Panc1 (cell line): ENCODE data around the gene HOPX. TPM values are rescaled to one million over a fixed set of nuclear protein-coding genes. Genes with fewer than 3 reads are reported as not detected.

ENCODE experiments used
- ATAC-seq: fragments of 200-7000 bp; cut with Tn5 transposase; 2 replicates; pipeline ENCODE4 v1.9.1; 2020; ENCODE audit warnings: mild to moderate bottlenecking, moderate library complexity
- BruUV-seq: library from RNA; stranded (reverse); fragments of 400-500 nt; replicated peaks from 2 replicates; lab custom pipeline; 2021; lab: Mats Ljungman, UMichigan
- CTCF ChIA-PET: fragments of 300-600 bp; sonication (Branson Sonifier 250); formaldehyde crosslinking; loops from one replicate; lab custom pipeline; 2022; ENCODE audit warnings: antibody characterized with exemption; lab: Charles Lee
- POLR2A ChIA-PET: fragments of 300-600 bp; sonication (Branson Sonifier 250); formaldehyde crosslinking; loops from one replicate; lab custom pipeline; 2022; ENCODE audit warnings: antibody characterized with exemption; lab: Charles Lee
- DNase-seq: peaks from one replicate; pipeline ENCODE4 v3.0.0-alpha.2; 2010; ENCODE audit warnings: low read depth, low spot score
- H3K27ac ChIP-seq: 2 replicates; pipeline ENCODE4 v1.5.1; 2011; ENCODE audit warnings: mild to moderate bottlenecking, low read length, inconsistent platforms
- H3K27me3 ChIP-seq: fragments of 200-500 bp; sonication (Bioruptor generic); 2 replicates; pipeline ENCODE4 v1.6.0; 2014; ENCODE audit warnings: low read length, inconsistent platforms; ENCODE audit not compliant: control insufficient read depth, insufficient read depth
- H3K36me3 ChIP-seq: fragments of 200-500 bp; sonication (Bioruptor generic); 2 replicates; pipeline ENCODE4 v1.5.1; 2014; ENCODE audit warnings: inconsistent platforms, mild to moderate bottlenecking, low read length, moderate library complexity; ENCODE audit not compliant: control insufficient read depth, insufficient read depth
- H3K4me1 ChIP-seq: 2 replicates; pipeline ENCODE4 v1.5.1; 2011; ENCODE audit warnings: inconsistent platforms, mild to moderate bottlenecking, low read length, moderate library complexity; ENCODE audit not compliant: control insufficient read depth, insufficient read depth
- H3K4me3 ChIP-seq, 2 experiments: 2 replicates each; pipeline ENCODE4 v1.5.1; 2011 to 2012; ENCODE audit warnings: low read depth in 2 of 2, low read length in 2 of 2, mild to moderate bottlenecking in 2 of 2, inconsistent platforms in 1 of 2, moderate library complexity in 1 of 2
- H3K9me3 ChIP-seq: fragments of 200-500 bp; sonication (Bioruptor generic); 2 replicates; pipeline ENCODE4 v1.5.1; 2014; ENCODE audit warnings: low read depth, mild to moderate bottlenecking, inconsistent platforms, low read length, moderate library complexity; ENCODE audit not compliant: control insufficient read depth, insufficient read depth
- CTCF ChIP-seq: fragments of 450-650 bp; IDR thresholded peaks from 2 replicates; pipeline ENCODE4 v1.5.1; 2017; ENCODE audit warnings: mild to moderate bottlenecking
- POLR2AphosphoS5 ChIP-seq: IDR thresholded peaks from 2 replicates; pipeline ENCODE4 v1.6.1; 2012; ENCODE audit warnings: mild to moderate bottlenecking, low read depth, low read length, moderate library complexity
- SIN3A ChIP-seq: IDR thresholded peaks from 2 replicates; pipeline ENCODE4 v1.6.1; 2012; ENCODE audit warnings: low read depth, mild to moderate bottlenecking, low read length, moderate library complexity, borderline replicate concordance; ENCODE audit not compliant: insufficient read depth
- TCF7L2 ChIP-seq: IDR thresholded peaks from 2 replicates; pipeline ENCODE4 v1.6.1; 2011; ENCODE audit warnings: mild to moderate bottlenecking, low read depth, low read length, inconsistent platforms
- in situ Hi-C: cut with HindIII; loops from 2 replicates; pipeline ENCODE4 v1.10.0; 2016; ENCODE audit warnings: low sequenced_read_pairs, low pct_unique_long_range_greater_than_20kb
- intact Hi-C: fragments of 100-400 bp; cut with micrococcal nuclease; formaldehyde crosslinking; loops from one replicate; pipeline ENCODE4 v1.10.0; 2022; ENCODE audit not compliant: unreplicated experiment
- total RNA-seq: library from RNA; stranded (reverse); gene quantifications from one replicate; pipeline ENCODE4 v1.2.1, GENCODE V29; 2021; ENCODE audit not compliant: unreplicated experiment
- TF ChIP-seq, protein P1 (sequence below), 2 experiments: IDR thresholded peaks; 2 replicates each; pipeline ENCODE4 v1.6.1; 2011 to 2012; ENCODE audit warnings: low read depth in 2 of 2, control low read depth in 1 of 2, low read length in 1 of 2, mild to moderate bottlenecking in 1 of 2, moderate library complexity in 1 of 2; ENCODE audit not compliant: insufficient read depth in 1 of 2

The HOPX gene
- total RNA-seq, 1 experiment from 2014 or later = not detected

GRCh38 chr4:56705966-56706365, 24.9 kb upstream of the HOPX start:
- ChIA-PET CTCF (no interaction called here), POLR2A (no interaction called here)
- H3K4me1 ChIP-seq = no peaks in the 10 kb centered on the region
- no peaks in the 10 kb centered on the region; the same call in 1 of the 2 replicates for H3K27me3 ChIP-seq
- no peak for DNase-seq
- BruUV-seq = no TSS peak
- H3K27ac ChIP-seq = no peak overlapping the region
- TF ChIP-seq, protein P1, sequence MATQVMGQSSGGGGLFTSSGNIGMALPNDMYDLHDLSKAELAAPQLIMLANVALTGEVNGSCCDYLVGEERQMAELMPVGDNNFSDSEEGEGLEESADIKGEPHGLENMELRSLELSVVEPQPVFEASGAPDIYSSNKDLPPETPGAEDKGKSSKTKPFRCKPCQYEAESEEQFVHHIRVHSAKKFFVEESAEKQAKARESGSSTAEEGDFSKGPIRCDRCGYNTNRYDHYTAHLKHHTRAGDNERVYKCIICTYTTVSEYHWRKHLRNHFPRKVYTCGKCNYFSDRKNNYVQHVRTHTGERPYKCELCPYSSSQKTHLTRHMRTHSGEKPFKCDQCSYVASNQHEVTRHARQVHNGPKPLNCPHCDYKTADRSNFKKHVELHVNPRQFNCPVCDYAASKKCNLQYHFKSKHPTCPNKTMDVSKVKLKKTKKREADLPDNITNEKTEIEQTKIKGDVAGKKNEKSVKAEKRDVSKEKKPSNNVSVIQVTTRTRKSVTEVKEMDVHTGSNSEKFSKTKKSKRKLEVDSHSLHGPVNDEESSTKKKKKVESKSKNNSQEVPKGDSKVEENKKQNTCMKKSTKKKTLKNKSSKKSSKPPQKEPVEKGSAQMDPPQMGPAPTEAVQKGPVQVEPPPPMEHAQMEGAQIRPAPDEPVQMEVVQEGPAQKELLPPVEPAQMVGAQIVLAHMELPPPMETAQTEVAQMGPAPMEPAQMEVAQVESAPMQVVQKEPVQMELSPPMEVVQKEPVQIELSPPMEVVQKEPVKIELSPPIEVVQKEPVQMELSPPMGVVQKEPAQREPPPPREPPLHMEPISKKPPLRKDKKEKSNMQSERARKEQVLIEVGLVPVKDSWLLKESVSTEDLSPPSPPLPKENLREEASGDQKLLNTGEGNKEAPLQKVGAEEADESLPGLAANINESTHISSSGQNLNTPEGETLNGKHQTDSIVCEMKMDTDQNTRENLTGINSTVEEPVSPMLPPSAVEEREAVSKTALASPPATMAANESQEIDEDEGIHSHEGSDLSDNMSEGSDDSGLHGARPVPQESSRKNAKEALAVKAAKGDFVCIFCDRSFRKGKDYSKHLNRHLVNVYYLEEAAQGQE (IDR thresholded peaks at IDR 0.05; ENCODE audit: insufficient read depth in 1 of 2, low read depth in 2 of 2, low read length in 1 of 2) = no peak
- no peak for TF ChIP-seq TCF7L2
- TF ChIP-seq POLR2AphosphoS5 = no peak
- in situ Hi-C loops = no loop called here
- intact Hi-C loops = no loop called here
- no peak overlapping the region for H3K4me3 ChIP-seq
- no peaks in the 10 kb centered on the region for H3K36me3 ChIP-seq
- no peak for ATAC-seq
- H3K9me3 ChIP-seq = no peaks in the 10 kb centered on the region

- intact Hi-C loops (no loop called here), in situ Hi-C loops (no loop called here)
- no peak for TF ChIP-seq TCF7L2
- no peak for TF ChIP-seq CTCF
- no peak for TF ChIP-seq POLR2AphosphoS5
- no peak for TF ChIP-seq SIN3A
- TF ChIP-seq, protein P1 (IDR thresholded peaks at IDR 0.05; ENCODE audit: insufficient read depth in 1 of 2, low read depth in 2 of 2, low read length in 1 of 2) = no peak
- Histone ChIP-seq H3K4me1 (no peaks in the 10 kb centered on the region), H3K9me3 (no peaks in the 10 kb centered on the region), H3K27me3 (no peaks in the 10 kb centered on the region; the same call in 1 of the 2 replicates), H3K4me3 (no peak overlapping the region), H3K36me3 (no peaks in the 10 kb centered on the region), H3K27ac (no peak overlapping the region)
- DNase-seq = no peak
- ChIA-PET POLR2A (no interaction called here), CTCF (no interaction called here)
- no peak for ATAC-seq
- BruUV-seq = no TSS peak
Observed at GRCh38 chr4:56705334-56705733, 24.2 kb upstream of the HOPX start.
